Pancreas (tissue), 10 donors: Measurements from ENCODE around the gene OBSCN. TPM values are rescaled to one million over a fixed set of nuclear protein-coding genes. Genes with fewer than 3 reads are reported as not detected.

Experiments
- ATAC-seq, 4 donors: fragments of 200-7000 bp; cut with Tn5 transposase; one replicate each; pipeline versions ENCODE4 v1.8.0 to v1.9.1; 2020; ENCODE audit warnings: mild to moderate bottlenecking in 4 of 4, moderate library complexity in 4 of 4
- DNase-seq, 6 donors: peaks; one replicate each; pipeline ENCODE4 v3.0.0-alpha.2; 2020
- FAIRE-seq: peaks from 2 replicates; lab custom pipeline; 2012; peaks lifted over from hg19 to GRCh38; lab: Jason Lieb, UNC
- H3K27ac ChIP-seq, 4 donors: fragments of 200-600 bp; sonication (generic); 1 replicate in 3 of 4; 2 replicates in 1 of 4; pipeline versions ENCODE4 v1.5.0 to v1.8.0; 2020
- H3K27me3 ChIP-seq, 4 donors: fragments of 200-600 bp; one replicate each; pipeline ENCODE4 v1.8.0; 2021
- H3K36me3 ChIP-seq, 3 donors: fragments of 200-600 bp; sonication (generic) in 1 of 3; one replicate each; pipeline versions ENCODE4 v1.5.0 to v1.8.0; 2020 to 2021
- H3K4me1 ChIP-seq, 3 donors: fragments of 200-600 bp; one replicate each; pipeline ENCODE4 v1.8.0; 2021
- H3K4me3 ChIP-seq, 4 donors: fragments of 200-600 bp; sonication (generic) in 2 of 4; one replicate each; pipeline versions ENCODE4 v1.5.0 to v1.8.0; 2020 to 2021
- H3K9me3 ChIP-seq, 4 donors: fragments of 200-600 bp; one replicate each; pipeline ENCODE4 v1.8.0; 2021
- WGBS, 2 donors: extraction: QIAGEN DNeasy Blood & Tissue Kit; methylation state at CpG; one replicate each; pipeline ENCODE4 v1.1.7; 2013; 5-methylcytosine and 5-hydroxymethylcytosine counted together
- intact Hi-C, 3 donors: fragments of 100-400 bp; cut with DNase I; formaldehyde crosslinking; loops; one replicate each; pipeline versions ENCODE4 v1.11.1 to v1.14.2; 2022
- polyA plus RNA-seq, 2 donors: library from polyadenylated mRNA; stranded (reverse); fragments of 200-250 nt; gene quantifications; one replicate each; pipeline ENCODE4 v1.2.3, GENCODE V29; 2013
- total RNA-seq, 6 donors: library from RNA; stranded (reverse); fragmentation: NEBNext Ultra II Directional in 4 of 6; extraction: Animal tissue kit (Norgen Biotek cat#: 25700) in 4 of 6; gene quantifications; one replicate each; pipeline versions ENCODE4 v1.2.1 to v1.2.4, GENCODE V29; 2021 to 2023
- TF ChIP-seq, protein P1 (sequence below), 4 donors: fragments of 200-600 bp; sonication (generic) in 3 of 4; IDR thresholded peaks; one replicate each; pipeline versions ENCODE4 v1.5.0 to v1.8.0; 2021; ENCODE audit warnings: antibody characterized with exemption in 4 of 4
- donor health status: healthy with polysubstance abuse.
- donor health status: DM: no; HTN: no; CAD: no; lungs with moderate emphysema.
- donor health status: DM: no; HTN: no; CAD: no.
- donor health status: control.
- donor health status: control.
- donor health status: Bipolar disorder and iron deficiency.
- donor health status: DM: yes; HTN: yes; CAD: no.
- donor health status: DM: no; HTN: no; CAD: no.
- donor health status: DM: no; HTN: no; CAD: no.
- donor health status: DM: yes; HTN: yes; CAD: no.

OBSCN gene
- total and polyA plus RNA-seq, 8 donors: 7.9 to 61.4 (median 11.3) TPM

DNA sequence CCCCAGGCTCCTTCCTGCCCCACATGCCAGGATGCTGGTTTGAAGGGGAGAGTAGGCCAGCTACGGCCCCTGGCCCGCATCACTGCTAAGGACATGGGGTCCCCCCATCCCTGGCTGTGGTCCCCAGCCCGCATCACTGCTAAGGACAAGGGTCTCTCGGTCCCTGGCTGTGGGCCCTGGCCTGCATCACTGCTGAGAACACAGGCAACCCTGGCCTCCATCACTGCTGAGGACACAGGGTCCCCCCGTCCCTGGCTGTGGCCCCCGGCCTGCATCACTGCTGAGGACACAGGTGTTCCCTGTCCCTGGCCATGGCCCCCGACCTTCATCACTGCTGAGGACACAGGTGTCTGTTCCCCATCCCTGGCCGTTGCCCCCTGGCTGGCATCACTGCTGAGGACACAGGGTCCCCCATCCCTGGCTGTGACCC, 448 bp upstream of the OBSCN start:
- no peak overlapping the region for H3K4me3 ChIP-seq
- WGBS, 2 donors: 64 to 71% methylated on average over 8 of the region's 8 CpGs
- no peaks in the 10 kb centered on the region for H3K4me1 ChIP-seq
- no peaks in the 10 kb centered on the region for H3K9me3 ChIP-seq
- H3K27ac ChIP-seq: no peak overlapping the region
- H3K27me3 ChIP-seq: no peaks in the 10 kb centered on the region
- peak in 1 of 6 donors; percentile 75 for DNase-seq
- ATAC-seq: no peak
- no peaks in the 10 kb centered on the region for H3K36me3 ChIP-seq
- intact Hi-C loops: no loop called here
- TF ChIP-seq, protein P1, sequence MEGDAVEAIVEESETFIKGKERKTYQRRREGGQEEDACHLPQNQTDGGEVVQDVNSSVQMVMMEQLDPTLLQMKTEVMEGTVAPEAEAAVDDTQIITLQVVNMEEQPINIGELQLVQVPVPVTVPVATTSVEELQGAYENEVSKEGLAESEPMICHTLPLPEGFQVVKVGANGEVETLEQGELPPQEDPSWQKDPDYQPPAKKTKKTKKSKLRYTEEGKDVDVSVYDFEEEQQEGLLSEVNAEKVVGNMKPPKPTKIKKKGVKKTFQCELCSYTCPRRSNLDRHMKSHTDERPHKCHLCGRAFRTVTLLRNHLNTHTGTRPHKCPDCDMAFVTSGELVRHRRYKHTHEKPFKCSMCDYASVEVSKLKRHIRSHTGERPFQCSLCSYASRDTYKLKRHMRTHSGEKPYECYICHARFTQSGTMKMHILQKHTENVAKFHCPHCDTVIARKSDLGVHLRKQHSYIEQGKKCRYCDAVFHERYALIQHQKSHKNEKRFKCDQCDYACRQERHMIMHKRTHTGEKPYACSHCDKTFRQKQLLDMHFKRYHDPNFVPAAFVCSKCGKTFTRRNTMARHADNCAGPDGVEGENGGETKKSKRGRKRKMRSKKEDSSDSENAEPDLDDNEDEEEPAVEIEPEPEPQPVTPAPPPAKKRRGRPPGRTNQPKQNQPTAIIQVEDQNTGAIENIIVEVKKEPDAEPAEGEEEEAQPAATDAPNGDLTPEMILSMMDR (IDR thresholded peaks at IDR 0.05): no peak
- FAIRE-seq: no peak

DNA sequence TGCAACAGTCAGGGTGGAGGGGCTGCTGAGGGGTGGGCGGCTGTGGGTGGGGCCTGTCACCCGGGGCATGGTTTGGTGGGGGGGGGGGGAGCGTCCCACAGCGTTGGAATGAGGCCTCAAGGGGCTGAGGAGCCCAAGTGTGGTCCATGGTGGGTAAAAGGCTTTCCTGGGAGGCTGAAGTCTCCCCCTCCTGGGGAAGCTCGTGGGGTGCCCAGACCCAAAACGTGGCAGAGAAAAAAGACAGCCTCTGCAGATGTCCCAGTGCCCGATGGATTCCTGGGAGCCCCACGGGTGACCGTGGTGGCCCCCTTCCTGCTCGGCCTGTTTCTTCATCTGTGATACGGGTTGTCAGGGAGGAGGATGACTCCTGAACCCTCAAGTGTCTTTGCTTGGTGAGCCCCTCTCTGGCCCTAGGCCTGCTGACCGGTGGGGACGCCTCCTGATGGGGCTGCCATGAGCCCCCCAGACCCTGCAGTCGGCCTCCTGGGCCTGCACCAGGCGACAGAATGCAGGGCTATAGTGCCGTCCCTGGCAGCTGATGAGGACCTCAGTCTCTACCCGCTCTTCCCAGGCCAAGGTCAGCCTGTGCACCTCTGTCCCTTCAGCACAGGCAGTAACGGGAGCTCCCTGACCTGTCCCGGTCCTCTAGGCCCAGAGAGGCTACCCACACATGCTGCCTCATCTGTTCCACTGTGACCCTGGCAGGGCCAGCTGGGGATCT, 1.1 kb downstream of the OBSCN start:
- TF ChIP-seq, protein P1 (IDR thresholded peaks at IDR 0.05): no peak
- no peaks in the 10 kb centered on the region for H3K9me3 ChIP-seq
- H3K36me3 ChIP-seq: no peaks in the 10 kb centered on the region
- H3K4me3 ChIP-seq: no peak overlapping the region
- intact Hi-C loops: no loop called here
- H3K4me1 ChIP-seq: no peaks in the 10 kb centered on the region
- WGBS, 2 donors: 50 to 62% methylated on average over 18 to 19 of the region's 19 CpGs
- no peak overlapping the region for H3K27ac ChIP-seq
- DNase-seq (peak in 1 of 6 donors; percentile 59), FAIRE-seq (no peak), ATAC-seq (no peak)
- no peaks in the 10 kb centered on the region for H3K27me3 ChIP-seq

DNA sequence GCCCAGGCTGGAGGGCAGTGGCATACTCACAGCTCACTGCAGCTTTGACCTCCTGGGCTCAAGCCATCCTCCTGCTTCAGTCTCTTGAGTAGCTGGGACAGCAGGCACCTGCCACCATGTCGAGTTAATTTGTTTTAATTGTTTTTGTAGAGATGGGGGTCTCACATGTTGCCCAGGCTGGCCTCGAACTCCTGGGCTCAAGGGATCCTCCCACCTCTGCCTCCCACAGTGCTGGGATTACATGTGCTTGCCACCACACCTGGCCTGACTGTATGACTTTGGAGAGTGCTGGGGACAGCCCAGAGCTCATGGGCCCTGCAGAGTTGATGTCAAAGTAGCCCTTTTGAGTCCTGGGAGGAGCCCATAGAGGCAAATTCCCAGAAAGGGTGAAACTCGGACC, 1.8 kb downstream of the OBSCN start:
- WGBS, 2 donors: 59 to 73% methylated on average over 3 of the region's 3 CpGs
- Histone ChIP-seq H3K4me3 (no peak overlapping the region), H3K36me3 (no peaks in the 10 kb centered on the region), H3K4me1 (no peaks in the 10 kb centered on the region), H3K27ac (no peak overlapping the region), H3K27me3 (no peaks in the 10 kb centered on the region), H3K9me3 (no peaks in the 10 kb centered on the region)
- ATAC-seq (no peak), FAIRE-seq (no peak), DNase-seq (no peak)
- intact Hi-C loops: no loop called here
- TF ChIP-seq, protein P1 (IDR thresholded peaks at IDR 0.05): no peak

DNA sequence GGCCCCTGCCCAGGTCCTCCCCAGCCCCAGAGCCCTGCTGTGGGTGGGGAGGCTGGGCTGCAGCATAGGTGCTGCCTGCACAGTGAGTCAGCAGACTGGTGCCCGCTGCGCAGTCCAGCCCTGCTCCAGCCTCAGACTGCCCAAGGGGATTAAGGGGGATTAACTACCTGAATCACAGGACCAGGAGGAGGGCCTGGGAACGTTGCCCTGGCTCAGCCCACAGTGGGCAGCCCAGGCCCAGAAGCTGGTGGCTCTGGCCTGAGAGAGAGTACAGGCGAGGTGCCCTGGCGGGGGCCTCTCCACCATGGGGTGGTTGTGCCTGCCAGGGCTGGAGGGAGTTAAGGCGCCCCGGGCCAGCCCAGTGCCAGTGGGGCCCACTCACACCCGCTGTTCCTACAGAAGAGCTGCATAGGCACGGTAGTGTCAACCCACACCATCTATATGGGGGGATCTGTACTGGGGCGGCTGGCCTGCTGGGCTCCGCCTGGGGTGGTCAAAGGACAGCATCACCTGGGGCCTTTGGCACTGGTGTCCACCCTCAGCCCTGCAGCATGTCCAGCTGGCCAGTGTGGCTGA, 2.3 kb downstream of the OBSCN start:
- intact Hi-C loops: no loop called here
- 83 to 88% methylated on average over 8 to 11 of the region's 11 CpGs for WGBS, 2 donors
- FAIRE-seq: no peak

More for the DNA sequence above, 2.3 kb downstream of the OBSCN start:
- peak in 1 of 6 donors; percentile 65 for DNase-seq
- Histone ChIP-seq H3K27me3 (no peaks in the 10 kb centered on the region), H3K9me3 (no peaks in the 10 kb centered on the region), H3K27ac (no peak overlapping the region), H3K4me1 (no peaks in the 10 kb centered on the region), H3K4me3 (no peak overlapping the region), H3K36me3 (no peaks in the 10 kb centered on the region)
- ATAC-seq: no peak
- TF ChIP-seq, protein P1 (IDR thresholded peaks at IDR 0.05): no peak
